Measurements from ENCODE around the gene CTNND2.

The CTNND2 gene

DNA sequence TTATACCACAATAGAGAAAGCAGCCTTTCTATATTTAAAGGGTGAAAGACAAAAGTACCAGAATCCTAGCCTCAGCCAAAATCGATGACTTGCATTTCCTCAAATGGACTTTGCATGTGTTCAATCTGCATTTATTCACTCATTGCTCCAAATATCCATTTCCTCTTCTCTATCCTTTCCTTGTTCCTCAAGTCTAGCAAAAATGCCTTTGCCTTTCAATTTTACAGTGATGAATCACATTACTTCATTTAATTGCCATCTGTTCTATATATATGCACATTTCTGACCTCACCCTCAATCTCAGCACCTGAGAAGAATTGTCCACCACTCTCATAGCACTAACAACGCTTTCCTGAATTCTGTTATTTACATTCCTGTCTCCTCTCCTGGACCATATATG is 329.5 kb downstream of the CTNND2 start:
- DNase-seq = no peak

DNA sequence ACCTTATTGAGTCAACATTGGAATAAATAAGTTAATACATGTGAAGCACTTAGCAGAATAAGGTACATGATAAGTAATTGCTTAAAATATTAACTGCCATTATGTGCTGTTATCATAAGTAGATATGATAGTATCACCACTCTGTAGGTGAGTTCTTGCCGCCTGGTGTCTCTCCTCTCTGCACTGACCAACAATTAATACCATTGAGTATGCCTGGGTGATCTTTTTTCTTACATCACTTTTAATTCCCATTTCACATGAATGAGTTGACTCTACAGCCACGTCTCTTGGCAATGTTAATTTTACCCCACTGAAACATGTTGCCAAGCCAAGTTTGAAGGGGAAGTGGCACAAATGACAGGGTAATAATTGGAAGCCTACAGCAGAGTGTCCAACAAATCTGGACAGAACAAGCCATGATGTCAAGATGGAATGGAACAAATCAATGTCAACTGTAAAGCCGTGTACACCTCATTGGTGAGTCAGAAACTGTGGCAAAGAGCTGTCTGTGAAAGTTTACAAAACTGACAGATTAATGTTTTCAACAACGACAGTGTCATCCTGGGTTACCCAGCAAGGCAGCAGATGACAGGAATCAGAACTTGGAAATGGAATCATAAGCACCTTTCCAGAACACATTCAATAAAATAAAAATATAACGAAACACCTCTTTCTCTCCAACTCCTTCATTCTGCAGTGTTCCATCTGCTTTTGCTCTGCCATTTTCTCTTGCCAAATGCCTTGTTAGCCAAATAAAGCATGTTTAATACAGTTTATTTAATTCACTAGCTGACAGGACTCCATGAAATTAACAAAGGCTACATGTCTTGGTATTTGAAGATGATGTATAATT is 330.9 kb downstream of the CTNND2 start:
- no peak for DNase-seq

DNA sequence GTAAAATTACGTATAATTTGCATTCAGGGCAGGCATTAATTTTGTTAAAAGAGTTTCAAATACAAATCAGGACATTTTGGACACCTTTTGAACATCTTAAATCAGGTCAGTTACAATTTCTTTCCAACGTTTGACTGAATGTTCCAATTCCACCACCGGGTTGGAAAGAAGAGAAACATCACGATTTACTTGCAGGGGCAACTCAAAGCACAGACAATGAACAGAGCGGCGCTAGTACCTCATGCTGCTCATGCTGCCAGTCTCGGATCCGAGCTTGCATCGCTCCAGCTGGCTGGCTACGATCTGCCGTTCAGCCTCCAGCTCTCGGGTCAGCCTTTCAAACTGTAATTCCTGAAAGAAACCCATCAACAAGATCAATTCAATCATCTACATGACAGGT is 339.5 kb downstream of the CTNND2 start:
- peak; percentile 89 for DNase-seq

DNA sequence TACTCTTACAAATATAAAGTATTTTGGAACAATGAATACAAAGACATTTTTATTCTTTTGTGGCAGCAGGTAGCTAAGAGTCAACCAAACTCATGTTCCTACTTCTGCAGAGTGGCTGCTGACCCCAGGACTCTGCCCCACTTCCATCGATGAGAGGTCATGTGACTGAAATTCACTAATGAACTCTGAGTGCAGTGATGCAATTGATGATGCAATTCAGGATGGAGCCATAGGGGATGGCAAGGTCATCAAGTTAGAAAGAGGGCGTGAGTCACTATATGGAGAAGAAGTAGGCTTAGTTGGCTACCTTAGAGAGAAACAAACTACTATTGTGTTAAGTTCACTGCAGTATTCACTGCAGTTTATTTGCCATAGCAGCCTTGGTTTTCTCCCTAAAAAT is 340.4 kb downstream of the CTNND2 start:
- no peak for DNase-seq

DNA sequence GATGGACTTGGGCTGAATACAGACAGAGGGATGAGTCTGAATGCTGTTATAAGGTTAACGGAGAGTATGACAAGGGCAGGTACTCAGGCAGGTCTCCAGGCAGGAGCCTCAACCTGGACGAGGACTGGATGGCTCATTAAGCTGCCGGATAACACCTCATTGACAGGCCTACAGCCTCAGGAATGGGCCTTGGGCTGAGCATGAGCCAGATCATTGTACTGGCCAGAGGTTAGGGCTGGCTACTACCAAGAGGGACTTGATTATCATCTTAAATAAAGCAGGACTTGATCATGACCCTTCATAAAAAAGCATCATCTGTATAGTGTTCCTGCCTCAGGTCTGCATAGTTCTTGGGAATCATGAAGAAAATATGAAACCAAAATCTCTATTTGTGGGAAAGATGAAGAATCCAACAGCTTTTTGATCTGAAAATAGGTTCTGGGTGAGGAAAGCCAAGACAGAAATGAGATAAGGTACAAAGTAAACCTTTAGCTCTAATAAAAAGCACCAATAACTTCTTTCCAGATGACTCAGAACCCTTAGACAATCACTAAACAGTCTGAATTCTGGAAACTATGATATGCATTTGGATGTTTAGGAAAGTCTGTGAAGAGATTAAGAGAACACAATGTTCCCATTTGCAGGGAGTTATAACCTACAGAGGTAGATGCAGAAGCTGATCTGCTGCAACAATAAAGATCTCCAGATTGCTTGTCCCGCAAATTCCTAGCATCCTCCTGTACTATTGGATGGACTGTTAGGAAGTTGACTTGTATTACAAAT is 343.1 kb downstream of the CTNND2 start:
- DNase-seq = no peak

DNA sequence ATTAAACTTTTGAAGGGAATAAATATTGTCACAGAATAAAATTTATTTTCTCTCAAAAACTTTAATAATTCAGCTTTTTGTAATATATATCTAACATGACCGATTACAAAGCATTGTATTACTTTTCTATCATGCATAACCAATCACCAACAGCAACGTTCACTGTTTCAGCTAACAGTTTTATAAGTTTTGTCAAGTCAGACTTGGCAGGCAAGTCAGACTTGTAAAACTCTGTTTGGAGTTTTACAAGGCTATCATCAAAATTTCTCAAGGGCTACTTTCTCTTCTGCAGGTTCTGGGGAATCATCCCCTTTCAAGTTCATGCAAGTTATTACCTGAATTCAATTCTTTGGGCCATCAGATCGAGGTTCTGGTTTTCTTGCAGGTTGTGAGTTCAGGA is 347.2 kb downstream of the CTNND2 start:
- no peak for DNase-seq

DNA sequence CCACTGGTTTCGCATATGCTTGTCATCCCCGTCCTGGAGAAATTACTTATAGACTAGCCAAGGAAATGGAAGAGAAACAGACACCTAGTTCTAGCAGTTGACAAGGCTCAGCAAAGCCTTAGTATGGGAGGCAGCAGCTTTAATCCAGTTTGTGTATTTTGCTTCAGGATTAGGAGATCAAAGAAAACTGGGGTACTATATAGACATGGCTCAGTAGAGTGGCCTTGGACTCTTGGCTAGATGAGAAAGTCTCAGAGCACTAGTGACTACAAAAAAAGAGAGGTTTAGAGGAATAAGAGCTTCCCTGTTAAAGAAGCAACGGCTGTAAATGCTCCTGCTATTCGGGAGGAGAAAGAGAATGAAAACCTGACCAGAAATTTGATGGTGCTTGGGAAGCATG is 349.1 kb downstream of the CTNND2 start:
- peak; percentile 70 for DNase-seq

DNA sequence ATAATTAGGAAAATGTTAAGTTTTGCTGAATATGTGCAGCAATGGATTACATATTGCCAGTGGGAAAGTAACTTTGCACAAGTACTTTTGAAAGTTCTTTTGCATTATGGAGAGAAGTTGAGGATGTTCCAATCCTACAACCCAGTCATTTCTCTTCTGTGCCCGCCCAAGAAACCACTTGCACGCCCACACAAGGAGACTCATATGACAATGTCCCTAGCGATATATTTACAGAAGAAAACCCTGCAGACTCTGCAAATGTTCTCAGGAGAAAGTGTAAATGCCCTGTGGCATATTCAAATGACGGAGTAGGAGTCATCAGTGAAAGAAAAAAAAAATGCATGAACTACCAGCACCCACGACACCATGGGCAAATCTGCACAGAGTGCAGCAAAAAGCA is 356.5 kb downstream of the CTNND2 start:
- no peak for DNase-seq

DNA sequence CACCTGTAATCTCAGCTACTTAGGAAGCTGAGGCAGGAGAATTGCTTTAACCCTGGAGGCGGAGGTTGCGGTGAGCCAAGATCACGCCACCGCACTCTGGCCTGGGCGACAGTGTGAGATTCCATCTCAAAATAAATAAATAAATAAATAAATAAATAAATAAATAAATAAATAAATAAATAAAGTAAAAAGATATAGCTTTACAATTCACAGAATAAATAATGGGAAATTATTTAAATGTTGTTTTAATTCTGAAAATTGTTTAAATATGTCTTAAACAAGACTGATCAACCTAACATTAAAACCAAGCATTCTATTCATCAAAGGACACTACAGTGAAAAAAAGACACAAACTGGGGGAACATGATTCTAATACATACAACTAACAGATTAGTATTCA is 357.1 kb downstream of the CTNND2 start:
- DNase-seq = no peak

DNA sequence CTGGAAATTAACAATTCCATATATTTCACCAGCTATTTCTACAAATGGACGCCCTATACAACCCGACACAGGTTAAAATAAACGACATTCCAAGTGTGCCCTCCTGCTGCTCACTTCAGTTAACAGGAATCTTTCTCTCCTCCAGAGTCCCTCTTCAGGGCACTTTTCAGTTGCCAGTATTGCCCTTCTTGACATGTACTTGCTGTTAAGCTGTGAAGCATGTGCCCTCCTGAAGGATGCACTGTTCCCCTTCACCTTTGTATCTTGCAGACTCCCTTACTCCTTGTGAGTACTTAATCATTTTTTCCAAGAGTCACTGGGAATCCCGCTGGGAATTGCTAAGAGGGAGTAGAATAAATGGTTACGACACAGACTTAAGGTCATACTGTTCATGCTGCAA is 364.1 kb downstream of the CTNND2 start:
- no peak for DNase-seq

DNA sequence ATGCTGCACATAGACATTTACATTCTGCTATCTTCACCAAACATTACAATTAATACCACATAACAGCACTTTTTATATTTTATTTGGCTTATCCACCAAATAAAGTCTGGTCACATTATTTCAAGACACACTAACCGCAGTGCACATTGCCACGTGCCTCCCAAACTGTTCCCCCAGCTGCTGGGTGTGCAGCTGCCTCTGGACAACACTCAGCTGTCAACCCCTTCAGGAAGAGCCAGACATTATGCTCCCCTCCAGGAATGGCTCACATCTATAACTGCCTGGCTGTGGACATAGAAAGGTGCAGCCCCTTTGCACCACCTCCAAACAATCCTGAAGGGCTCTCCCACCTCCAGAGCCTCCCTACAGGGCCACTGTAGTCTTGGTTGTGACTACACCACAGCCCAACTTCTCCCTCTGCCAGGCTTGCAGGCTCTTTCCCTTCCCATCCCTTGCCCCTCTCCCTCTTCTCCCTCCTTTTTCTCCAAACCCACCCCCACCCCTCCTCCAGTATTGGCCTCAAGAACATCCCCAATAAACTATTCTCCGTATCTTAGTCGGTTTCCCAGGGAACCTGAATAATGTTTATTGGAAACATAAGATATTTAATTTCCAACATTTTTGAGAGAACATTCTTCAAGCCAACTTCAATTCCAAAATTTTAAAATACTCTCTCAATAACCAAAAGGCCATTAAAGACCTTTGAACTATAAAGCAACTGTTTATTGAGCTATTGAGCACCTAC is 372.3 kb downstream of the CTNND2 start:
- no peak for DNase-seq

DNA sequence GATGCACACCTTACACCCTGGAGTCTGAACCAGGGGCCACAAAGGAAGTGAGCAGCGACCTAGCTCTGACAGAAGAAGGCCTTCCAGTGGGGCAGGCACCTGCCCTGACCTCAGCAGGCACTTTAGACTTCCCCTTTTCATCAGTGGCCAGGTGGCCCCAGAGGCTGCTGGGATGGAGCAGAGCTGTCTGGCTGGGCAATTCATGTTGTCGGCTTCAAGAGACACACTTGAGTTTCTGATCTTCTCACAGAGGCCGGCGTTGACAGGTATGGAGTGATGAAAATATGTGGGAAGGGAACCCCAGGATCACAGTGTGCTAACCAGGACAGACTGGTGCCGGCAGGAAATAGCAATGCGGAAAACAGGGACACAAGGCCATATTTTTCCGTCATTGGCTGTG is 375.5 kb downstream of the CTNND2 start:
- no peak for DNase-seq

DNA sequence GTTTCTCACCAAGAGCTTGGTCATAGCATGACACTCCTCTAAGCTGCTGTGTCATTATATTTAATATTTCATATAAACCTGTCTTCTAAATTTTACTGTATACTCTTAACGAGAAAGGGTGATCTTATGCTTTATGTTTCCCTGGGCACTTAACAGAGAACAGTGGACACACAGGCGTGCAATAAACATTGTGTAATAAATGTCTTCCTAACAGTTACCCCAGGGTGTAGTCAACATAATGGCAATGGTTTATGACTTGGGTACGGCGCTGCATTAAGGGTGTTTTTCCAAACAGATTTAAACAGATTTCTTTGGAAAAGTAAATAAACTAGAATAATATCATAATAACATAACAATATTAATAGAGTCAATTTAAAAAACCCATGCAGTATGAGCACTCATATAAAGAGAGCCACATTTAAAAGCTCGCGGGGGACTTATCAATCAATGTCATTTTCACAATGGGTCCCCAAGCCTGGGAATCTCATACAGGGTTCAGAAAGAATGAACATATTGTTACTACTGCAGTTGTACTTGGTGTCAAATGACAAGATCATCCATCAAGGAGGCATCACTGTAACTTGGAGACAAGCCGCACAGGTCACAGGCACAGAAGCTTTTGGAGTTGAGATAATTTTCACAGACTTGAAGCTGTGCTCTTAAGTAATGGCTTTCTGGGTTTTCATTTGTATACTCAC is 376.4 kb downstream of the CTNND2 start:
- DNase-seq = no peak

DNA sequence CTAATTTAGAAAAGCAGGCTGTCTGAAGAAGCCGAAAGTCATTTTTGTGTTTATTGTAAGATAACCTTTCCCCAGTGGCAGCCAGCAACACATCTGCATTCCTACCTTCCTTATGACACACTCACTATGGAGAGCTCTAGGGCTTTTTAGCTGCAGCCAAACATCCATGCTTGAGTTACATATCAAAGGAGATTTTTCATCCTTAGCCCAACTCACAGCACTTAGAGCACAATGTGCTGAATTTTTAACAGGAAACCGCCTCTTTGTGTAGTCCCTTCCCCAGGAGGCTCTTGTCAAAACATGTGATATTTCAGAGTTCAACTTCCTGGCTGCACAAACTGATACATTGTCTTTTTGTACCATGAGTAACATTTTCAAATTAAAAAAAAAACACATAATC is 379.2 kb downstream of the CTNND2 start:
- DNase-seq = no peak

DNA sequence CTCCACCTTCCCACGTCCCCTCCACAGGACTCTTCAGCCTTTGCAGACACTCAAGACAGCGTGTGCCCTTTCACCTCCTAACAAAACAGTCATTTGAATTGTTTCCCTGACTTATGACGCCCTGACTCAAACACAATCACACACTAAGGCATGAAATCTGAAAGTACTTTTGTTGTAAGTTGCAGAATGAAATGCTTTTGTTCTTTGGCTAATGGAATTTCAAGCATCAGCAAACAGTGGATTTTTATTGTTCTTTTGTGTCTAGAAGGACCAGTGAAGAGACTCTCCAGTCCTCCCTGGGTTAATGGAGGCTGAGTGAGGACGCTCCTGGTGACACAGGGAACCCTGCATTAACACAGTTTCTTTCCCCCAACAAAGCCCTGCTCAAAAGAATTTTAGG is 380.1 kb downstream of the CTNND2 start:
- DNase-seq = peak; percentile 83

DNA sequence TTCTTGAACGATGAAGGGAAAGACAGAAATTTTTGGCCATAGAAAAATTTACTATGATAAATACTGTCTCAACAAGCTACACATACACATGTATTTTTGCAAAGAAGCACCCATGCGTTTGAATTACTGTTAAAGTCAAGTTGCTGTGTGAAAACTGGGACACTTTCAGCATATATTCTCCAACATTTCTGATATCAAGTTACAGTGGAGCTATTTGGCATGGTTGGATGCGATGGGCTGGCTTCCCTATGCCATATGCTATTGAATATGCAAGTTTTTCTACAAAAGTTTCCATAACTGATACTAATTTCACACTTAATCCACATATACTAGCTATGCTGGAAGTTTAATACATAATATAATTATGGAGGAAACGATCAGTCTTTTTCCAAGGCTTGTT is 381.4 kb downstream of the CTNND2 start:
- no peak for DNase-seq

DNA sequence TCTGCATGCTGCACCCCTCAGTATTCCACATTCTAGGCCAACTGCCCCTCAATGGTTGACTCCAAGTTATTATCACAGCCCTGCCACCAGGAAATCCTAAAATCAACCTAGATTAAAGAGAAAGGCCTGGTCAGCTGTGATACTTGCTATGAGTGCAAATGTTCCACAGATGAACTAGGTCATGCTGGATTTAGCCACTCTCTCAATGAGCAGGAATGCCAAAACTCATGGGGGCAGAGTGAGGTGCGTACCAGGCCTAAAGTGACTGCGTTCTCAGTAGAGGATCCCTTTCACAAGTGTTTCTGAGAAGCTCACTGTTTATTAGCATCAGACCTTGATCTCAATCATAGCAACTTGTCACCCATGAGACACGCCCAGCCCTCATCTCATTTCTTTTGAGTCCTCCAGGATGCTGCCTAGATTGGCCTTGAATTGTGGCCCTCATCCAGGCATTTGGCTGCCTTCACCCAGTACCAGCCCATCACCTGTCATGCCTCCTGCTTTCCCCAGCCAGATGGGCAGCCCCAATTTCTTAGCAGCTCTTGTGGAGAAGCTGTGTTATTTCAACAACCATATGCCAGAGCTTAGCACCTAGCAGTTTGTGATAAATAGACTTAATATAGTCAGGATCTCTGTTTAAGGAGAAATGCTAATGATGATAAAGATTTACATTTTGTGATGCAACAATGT is 383.9 kb downstream of the CTNND2 start:
- no peak for DNase-seq

DNA sequence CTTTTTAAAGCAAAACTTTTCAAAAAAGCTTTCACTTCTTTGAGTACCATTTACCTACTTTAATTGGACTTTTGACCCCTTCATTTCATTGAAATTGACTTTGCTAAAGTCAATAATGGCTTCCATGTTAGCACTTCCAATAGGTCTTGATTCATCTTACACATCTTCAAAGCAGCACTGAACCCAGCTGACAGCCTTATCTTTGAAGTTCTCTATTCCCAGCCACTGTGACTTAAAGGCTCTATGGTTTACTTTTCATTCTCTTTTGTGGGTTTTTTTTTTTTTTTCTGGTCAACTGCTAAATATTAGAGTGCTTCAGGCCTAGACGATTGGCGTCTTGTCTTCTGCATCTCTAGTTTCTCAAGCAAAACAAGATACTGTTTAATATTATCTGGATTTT is 385.0 kb downstream of the CTNND2 start:
- no peak for DNase-seq

DNA sequence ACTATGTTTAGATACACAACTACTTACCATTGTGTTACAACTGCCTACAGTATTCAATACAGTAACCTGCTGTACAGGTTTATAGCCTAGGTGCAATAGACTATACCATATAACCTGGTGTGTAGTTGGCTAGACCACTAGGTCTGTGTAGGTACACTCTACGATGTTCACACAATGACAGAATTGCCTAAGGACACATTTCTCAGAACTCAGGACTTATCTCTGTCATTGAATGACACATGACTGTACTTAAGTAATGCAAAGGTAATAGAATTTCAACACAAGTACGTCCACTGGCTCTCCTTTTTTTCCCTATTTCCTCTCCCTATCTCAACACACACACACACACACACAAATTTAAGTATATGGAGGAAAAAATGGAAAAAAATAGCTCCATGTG is 385.6 kb downstream of the CTNND2 start:
- DNase-seq = no peak

DNA sequence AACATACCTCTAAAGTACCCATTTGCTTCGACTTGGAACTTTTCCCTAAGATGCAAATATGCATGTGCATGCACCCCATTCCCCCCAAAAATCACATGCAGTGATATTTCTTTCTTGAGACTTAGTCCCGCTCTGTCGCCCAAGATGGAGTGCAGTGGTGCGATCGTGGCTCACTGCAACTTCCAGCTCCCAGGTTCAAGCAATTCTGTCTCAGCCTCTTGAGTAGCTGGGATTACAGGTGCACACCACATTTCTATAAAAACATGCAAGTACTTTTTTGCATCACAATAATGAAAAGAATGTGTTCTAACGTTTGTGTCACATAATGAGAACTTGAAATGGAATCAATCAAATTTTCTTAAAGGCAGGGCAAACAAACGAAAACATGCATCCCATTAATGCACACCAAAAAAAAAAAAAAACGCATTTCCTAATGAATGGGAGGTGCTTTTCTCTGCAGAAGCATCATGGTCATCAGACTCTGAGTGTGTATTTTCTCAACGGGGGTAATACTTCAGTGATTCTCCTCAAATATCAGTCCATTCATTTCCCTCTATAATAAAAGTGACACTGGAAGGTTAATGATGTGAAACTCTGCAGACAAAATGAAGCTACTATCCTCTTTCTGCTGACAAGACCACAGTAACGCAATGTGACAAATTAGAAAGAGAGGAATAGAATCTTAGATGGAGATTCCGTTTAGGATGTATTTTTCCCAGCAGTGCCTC is 389.4 kb downstream of the CTNND2 start:
- no peak for DNase-seq

DNA sequence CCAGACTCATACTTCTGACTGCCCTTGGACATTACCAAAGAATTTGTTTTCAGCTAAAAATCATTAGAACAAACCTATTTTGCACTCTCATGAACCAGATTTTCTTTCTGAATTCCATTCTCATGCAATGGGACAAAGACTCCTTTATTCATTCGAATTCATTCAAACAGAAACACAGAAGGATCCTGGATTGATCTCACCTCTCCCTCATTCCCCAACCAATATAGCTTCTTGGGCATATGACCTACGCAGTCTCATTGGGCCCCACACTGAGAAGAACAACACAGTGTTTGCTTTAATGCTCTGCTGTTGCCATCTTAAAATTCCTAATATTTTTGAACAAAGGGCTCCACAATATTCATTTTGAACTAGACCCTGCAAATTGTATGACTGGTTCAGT is 392.4 kb downstream of the CTNND2 start:
- DNase-seq = no peak

DNA sequence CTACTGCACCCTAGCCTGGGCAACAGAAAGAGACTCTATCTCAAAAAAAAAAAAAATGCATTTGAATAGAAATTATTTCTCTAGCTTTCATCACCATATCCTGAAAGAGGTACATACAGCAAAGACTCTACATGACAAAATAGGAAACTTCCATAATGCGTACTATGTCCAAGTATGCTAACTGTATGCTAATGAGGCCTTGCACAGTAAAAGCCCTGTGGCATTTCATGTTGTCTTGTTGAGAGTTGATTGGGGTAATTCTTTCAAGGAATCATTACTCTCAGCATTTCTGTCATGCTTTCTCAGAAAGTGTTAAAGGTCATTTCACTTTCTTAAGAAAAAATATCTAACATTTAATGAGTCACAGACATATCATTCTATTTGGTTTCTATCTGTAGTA is 393.4 kb downstream of the CTNND2 start:
- no peak for DNase-seq

Data from midbrain (tissue), 1 donor.